Lower leg skin (tissue), 3 donors: ENCODE data around the gene LCN12.

Experiments
- CTCF ChIP-seq, 3 donors: fragments of 450-650 bp; IDR thresholded peaks; one replicate each; pipeline ENCODE4 v1.5.1; 2016; ENCODE audit warnings: antibody characterized with exemption in 3 of 3, mild to moderate bottlenecking in 3 of 3, moderate library complexity in 2 of 3
- POLR2A ChIP-seq, 2 donors: fragments of 450-650 bp; IDR thresholded peaks; one replicate each; pipeline ENCODE4 v1.6.1; 2016 to 2017; ENCODE audit warnings: antibody characterized with exemption in 2 of 2, mild to moderate bottlenecking in 1 of 2, moderate library complexity in 1 of 2

DNA sequence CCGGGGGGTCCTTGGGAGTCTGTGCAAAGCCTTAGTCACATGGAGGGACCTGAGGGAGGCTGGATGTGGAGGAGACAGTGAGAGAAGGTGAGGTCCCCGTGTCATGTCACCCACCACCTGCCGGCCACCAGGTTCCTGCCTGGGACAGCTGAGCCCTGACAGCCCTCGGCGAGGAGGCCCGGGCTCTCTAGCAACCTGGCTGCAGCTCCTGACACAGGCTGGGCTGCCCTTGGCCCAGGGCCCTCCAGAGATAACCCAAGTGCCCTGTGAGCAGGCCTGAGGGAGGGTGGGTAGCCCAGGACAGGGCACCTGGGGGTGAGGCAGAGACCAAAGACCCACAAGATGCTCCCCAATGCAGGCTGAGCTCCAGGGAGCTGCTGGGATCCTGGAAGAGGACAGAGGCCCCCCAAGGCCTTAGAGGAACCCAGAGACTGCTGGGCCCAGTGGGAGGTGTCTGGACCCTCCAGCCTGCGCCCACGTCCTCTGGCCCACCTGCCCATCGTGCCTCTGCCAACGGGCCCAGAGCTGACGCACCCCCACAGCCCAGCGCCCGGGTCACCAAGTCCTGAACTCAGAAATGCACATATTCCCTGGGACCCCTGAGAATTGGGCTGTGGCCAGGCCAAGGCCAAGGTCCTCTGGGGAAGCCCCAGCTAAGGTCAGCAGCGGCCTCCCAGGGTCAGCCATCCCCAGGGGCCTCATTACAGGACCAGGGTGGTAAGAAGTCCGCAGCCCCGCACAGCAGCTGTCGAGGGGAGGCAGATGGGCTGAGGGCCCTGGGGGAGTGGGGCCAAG lies 16.5 kb downstream of the LCN12 start:
- TF ChIP-seq POLR2A (IDR thresholded peaks at IDR 0.05) (no peak), CTCF (IDR thresholded peaks at IDR 0.05) (no peak)
